ENCODE measurements around the gene STX1B.

STX1B gene

DNA sequence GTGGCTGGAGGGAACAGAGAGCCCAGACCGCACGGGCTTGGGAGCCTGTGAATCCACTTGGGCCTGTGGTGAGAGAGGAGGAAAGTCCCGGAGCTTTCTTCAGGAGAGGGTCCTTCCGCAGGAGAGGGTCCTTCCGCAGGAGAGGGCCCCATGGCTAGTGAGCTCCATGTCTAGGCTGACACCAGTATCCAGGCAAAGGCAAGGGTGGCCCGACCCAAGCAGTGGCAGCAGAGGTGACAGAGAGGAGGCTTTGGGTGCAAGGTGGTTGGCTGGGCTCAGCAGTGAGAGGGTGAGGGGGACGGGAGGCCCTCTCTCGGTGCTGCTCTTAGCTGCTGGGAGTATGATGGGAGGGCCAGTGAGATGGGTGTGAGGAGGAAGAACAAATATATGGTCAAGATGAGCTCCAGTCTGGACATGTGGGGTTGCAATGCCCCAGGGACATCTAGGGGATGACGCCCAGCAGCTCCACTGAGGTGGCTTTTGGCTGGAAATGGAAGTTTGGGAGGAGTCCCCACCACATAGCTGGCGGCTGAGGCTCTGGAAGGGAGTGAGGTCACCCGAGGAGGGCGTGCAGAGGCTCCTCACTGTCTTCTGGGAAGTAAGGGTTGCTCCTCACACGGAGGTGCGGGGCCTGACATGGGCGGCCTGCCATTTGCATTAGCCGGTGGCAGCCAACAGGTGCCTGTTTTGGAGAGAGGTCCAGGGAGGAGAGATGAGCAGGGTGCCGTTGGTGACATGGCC, 27.7 kb downstream of the STX1B start:
- H3K4me3 ChIP-seq (ENCODE audit: low read length), result no peak overlapping the region
- no peak for TF ChIP-seq ZNF274 (IDR thresholded peaks at IDR 0.05; ENCODE audit: low read depth, low read length)

DNA sequence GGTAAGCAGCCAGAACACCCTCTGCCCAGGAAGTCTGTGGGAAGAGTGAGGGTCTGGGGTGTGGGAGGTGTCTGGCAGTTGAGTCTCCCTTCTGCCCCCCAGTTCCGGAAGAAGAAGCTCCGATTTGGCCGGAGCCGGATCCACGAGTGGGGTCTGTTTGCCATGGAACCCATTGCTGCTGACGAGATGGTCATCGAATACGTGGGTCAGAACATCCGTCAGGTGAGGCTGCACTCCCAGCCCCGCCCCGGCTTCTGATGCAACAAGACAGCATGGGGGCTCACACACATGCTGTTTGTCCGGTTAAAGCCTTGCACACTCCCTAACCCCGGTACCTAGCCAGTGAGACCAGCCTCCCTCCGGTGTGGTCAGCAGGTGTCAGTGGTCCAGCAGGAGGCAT, 29.5 kb downstream of the STX1B start:
- no peak for TF ChIP-seq ZNF274 (IDR thresholded peaks at IDR 0.05; ENCODE audit: low read depth, low read length)

DNA sequence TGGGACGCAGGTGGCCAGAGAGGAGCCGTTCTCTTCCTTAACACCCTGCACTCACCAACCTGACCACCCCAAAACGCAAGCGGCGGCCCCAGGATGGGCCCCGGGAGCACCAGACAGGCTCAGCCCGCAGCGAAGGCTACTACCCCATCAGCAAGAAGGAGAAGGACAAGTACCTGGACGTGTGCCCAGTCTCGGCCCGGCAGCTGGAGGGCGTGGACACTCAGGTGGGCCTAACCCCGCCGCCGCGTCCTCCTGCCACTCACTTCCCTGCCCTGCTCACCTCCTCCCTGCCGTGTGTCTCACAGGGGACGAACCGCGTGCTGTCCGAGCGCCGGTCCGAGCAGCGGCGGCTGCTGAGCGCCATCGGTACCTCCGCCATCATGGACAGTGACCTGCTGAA, 30.0 kb downstream of the STX1B start:
- no peak for TF ChIP-seq ZNF274 (IDR thresholded peaks at IDR 0.05; ENCODE audit: low read depth, low read length)
- no peak overlapping the region for H3K4me3 ChIP-seq (ENCODE audit: low read length)

More for the DNA sequence above, 29.5 kb downstream of the STX1B start:
- H3K4me3 ChIP-seq (ENCODE audit: low read length), result no peak overlapping the region

DNA sequence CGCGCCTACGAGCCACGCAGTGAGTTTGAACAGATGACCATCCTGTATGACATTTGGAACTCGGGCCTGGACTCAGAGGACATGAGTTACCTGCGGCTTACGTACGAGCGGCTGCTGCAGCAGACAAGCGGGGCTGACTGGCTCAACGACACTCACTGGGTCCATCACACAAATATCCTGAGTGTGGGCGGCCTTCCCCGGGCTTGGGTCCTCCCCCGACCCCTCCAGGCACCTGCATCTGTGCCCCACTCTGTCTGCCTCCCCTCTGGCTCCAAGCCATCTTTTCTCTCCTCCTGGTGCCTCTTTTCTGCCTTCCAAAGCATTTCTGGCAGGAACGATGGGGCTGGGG, 30.4 kb downstream of the STX1B start:
- no peak for TF ChIP-seq ZNF274 (IDR thresholded peaks at IDR 0.05; ENCODE audit: low read depth, low read length)
- H3K4me3 ChIP-seq (ENCODE audit: low read length), result no peak overlapping the region

DNA sequence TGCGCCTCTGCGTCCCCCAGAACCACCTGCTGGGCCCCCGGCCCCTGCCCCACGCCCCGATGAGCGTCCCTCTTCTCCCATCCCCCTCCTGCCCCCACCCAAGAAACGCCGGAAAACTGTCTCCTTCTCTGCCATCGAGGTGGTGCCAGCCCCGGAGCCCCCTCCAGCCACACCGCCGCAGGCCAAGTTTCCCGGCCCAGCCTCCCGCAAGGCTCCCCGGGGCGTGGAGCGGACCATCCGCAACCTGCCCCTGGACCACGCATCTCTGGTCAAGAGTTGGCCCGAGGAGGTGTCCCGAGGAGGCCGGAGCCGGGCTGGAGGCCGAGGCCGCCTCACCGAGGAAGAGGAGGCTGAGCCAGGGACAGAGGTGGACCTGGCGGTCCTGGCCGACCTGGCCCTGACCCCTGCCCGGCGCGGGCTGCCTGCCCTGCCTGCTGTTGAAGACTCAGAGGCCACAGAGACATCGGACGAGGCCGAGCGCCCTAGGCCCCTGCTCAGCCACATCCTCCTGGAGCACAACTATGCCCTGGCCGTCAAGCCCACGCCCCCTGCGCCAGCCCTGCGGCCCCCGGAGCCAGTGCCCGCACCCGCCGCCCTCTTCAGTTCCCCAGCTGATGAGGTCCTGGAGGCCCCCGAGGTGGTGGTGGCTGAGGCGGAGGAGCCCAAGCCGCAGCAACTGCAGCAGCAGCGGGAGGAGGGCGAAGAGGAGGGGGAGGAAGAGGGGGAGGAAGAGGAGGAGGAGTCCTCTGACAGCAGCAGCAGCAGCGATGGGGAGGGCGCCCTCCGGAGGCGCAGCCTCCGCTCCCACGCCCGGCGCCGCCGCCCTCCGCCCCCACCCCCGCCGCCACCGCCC, 31.0 kb downstream of the STX1B start:
- TF ChIP-seq ZNF274 (IDR thresholded peaks at IDR 0.05; ENCODE audit: low read depth, low read length), result no peak
- H3K4me3 ChIP-seq (ENCODE audit: low read length), result no peak overlapping the region

DNA sequence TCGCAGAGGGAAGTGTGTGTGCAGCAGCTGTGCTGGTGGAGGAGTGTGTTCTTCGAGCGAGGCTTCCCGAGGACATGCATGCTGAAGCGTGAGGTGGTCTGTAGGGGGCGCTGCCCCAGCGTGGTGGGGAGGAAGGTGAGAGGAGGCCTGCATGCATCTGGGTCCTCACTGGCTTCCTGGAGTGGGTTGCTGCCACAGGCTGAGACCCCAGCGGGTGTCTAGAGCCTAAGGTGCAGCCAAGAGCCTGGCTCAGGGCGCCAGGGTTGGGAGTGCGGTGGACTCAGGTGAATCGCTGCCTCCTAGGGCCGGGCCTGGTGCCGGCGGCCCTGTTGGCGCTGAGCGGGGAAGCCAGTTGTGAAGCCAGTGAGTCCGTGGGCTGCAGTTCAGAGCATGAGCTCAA, 32.9 kb downstream of the STX1B start:
- no peak for TF ChIP-seq ZNF274 (IDR thresholded peaks at IDR 0.05; ENCODE audit: low read depth, low read length)

DNA sequence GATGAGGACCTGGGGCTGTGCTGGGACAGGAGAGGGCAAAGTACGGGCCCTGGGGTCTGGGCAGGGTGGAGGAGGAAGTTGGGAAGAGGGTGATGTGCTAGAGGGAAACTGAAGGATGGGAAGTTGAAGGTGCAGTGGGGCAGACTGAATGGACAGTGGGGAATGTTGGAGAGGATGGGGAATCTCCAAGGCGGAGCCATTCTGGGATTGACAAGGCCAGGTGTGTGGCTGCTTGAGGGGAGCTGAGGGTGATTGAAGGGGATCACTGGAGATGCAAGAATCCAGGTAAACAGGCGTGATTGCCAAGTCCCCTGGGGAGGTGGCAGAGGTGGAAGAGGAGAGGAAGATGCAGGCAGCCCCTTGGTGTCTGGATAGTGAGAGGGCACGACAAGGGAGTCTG, 34.0 kb downstream of the STX1B start:
- no peak overlapping the region for H3K4me3 ChIP-seq (ENCODE audit: low read length)
- no peak for TF ChIP-seq ZNF274 (IDR thresholded peaks at IDR 0.05; ENCODE audit: low read depth, low read length)

More for the DNA sequence above, 32.9 kb downstream of the STX1B start:
- H3K4me3 ChIP-seq (ENCODE audit: low read length), result no peak overlapping the region

DNA sequence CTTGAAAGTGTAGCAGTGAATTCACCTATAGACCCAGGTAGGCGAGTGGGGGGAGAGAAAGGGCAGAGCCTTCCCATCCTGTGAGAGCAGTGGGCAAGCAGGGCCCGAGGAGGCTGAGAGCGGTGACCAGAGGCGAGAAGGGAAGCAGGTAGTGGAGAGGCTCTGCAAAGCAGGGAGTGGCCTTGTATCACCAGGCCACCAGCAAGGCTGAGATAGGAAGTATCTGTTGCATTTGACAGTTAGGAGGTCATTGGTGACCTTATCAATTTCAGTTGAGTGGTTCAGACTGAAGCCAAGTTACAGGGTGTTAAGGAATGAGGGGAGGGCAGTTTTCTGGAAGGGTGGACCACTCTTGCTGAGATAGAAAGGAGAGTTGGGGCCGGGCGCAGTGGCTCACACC, 36.1 kb downstream of the STX1B start:
- no peak for TF ChIP-seq ZNF274 (IDR thresholded peaks at IDR 0.05; ENCODE audit: low read depth, low read length)
- no peak overlapping the region for H3K4me3 ChIP-seq (ENCODE audit: low read length)

DNA sequence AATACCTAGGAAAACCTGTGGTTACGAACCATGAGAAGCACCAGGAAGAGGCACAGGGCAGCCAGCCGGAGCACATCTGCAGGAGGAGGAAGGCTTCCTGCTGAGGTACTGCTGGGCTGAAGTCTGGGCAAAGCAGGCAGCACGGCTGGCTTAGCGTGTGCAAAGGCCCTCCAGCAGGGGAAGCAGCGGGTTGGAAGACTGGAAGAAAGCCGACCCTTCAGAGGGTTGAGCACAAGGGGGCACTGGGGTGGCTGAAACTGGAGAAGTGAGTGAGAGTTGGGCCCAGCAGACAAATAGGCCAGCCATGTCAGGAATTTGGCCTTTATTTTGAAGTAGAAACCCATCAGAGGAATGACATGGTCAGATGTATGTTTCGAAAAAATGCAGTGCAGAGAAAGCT, 37.6 kb downstream of the STX1B start:
- no peak for TF ChIP-seq ZNF274 (IDR thresholded peaks at IDR 0.05; ENCODE audit: low read depth, low read length)
- no peak overlapping the region for H3K4me3 ChIP-seq (ENCODE audit: low read length)

DNA sequence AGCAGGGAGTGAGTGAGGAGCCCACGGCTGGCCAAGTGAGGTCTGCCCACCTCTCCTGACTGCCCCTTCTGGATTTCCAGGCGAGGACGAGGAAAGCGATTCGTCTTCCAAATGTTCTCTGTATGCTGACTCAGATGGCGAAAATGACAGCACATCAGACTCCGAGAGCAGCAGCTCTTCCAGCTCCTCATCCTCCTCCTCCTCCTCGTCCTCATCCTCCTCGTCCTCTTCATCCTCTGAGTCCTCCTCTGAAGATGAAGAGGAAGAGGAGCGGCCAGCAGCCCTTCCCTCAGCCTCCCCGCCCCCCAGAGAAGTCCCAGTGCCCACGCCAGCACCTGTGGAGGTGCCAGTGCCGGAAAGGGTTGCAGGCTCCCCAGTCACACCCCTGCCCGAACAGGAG, 39.1 kb downstream of the STX1B start:
- TF ChIP-seq ZNF274 (IDR thresholded peaks at IDR 0.05; ENCODE audit: low read depth, low read length), result no peak
- no peak overlapping the region for H3K4me3 ChIP-seq (ENCODE audit: low read length)

DNA sequence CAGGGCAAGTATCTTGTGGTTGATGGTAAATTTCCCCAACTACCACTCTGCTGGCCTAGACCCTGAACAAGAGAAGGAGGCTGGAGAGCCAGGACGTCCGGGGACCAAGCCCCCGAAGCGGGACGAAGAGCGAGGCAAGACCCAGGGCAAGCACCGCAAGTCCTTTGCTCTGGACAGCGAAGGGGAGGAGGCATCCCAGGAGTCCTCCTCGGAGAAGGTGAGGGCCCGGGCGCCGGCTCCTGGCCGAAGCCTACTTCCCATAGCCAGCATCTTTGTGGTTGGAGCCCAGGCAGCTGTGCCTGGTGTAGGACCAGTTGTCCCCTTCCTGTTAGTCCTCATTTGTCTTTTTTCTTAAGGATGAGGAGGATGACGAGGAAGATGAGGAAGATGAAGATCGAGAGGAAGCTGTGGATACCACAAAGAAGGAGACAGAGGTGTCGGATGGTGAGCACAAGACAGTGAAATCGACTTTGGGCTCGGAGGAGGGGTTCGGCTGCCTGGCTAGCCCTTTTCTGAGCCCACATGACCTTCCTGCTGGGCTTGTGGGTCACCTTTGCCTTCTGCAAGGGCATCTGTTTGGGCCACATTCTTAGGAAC, 41.1 kb downstream of the STX1B start:
- TF ChIP-seq ZNF274 (IDR thresholded peaks at IDR 0.05; ENCODE audit: low read depth, low read length), result no peak

DNA sequence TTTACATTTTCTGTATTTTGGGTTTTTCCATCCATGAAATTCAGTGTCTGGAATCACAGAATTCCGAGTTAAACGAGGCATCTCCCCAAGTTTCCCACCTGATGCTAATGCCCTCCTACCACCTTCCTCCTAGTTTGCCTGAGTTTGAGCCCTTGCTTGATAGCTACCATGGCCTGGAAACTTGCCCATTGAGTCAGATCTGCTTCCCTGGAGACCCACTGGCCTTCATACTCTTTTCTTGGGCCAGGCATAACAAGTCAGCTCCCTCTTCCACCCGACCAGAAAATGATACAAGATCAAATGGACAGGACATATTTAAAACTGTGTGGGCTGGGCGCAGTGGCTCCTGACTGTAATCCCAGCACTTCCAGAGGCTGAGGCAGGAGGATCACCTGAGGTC, 42.6 kb downstream of the STX1B start:
- no peak for TF ChIP-seq ZNF274 (IDR thresholded peaks at IDR 0.05; ENCODE audit: low read depth, low read length)

More for the DNA sequence above, 41.1 kb downstream of the STX1B start:
- no peak overlapping the region for H3K4me3 ChIP-seq (ENCODE audit: low read length)

DNA sequence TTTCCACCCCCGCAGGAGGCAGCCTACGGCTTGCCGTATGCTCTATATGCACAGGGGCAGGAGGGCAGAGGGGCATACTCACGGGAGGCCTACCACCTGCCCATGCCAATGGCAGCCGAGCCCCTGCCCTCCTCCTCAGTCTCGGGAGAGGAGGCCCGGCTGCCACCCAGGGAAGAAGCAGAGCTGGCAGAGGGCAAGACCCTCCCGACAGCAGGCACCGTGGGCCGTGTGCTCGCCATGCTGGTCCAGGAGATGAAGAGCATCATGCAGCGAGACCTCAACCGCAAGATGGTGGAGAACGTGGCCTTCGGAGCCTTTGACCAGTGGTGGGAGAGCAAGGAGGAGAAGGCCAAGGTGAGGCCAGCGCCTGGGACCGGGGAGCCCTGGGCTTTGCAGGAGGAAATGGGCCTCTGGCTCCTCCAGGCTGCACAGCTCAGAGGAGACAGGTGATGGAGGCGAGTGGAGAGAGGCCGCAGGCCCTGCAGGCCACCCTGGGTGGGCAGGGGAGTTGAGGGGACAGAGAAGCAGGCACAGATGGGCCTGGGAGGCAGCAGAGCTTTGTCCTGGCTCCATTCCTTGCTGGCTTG, 44.3 kb downstream of the STX1B start:
- no peak overlapping the region for H3K4me3 ChIP-seq (ENCODE audit: low read length)
- no peak for TF ChIP-seq ZNF274 (IDR thresholded peaks at IDR 0.05; ENCODE audit: low read depth, low read length)

More for the DNA sequence above, 42.6 kb downstream of the STX1B start:
- H3K4me3 ChIP-seq (ENCODE audit: low read length), result no peak overlapping the region

DNA sequence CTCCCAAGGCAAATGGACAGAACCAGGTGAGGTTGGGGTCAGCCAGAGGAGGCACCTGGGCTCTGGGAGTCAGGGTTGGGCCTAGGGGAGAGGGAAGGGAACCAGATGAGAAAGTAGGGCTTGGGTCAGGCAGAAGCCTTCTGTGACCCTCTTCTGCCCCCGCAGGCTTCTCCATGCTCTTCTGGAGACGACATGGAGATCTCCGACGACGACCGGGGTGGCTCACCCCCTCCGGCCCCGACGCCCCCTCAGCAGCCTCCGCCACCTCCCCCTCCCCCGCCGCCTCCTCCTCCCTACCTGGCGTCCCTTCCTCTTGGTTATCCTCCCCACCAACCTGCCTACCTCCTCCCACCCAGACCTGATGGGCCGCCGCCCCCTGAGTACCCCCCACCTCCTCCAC, 45.0 kb downstream of the STX1B start:
- no peak overlapping the region for H3K4me3 ChIP-seq (ENCODE audit: low read length)
- TF ChIP-seq ZNF274 (IDR thresholded peaks at IDR 0.05; ENCODE audit: low read depth, low read length), result no peak

Measured in GM08714 (cell line).